GM19025 (cell line): ENCODE results near the gene MAP2K1.
"Not testable (repeated sequence)": the region's sequence is repeated elsewhere in the genome, so short reads cannot be mapped to it uniquely, and the experiment has no call there.

Experiments used
- ATAC-seq: cut with Tn5 transposase; IDR thresholded peaks from one replicate; pipeline ENCODE4 v1.9.1; 2021; ENCODE audit warnings: mild to moderate bottlenecking, low read depth, moderate library complexity; ENCODE audit not compliant: unreplicated experiment

Gene MAP2K1

DNA sequence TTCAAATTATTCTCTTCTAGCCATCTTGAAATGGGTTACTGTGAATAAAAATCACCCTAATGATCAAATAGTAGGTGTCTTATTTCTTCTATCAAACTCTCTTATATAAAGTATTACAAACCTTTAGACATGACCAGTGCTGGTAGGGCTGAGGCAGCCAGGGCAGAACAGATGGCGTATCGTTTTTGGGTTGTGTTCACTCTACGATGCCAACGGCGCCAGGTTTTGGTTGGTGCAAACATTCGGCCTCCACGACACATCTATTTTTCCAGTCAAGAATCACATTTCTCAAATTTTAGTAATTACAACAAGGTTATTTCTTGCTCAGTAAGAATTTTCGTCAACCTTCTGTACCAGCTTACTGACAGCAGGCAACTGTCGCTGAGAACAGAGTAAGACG is 115.8 kb downstream of the MAP2K1 start:
- ATAC-seq = no peak

DNA sequence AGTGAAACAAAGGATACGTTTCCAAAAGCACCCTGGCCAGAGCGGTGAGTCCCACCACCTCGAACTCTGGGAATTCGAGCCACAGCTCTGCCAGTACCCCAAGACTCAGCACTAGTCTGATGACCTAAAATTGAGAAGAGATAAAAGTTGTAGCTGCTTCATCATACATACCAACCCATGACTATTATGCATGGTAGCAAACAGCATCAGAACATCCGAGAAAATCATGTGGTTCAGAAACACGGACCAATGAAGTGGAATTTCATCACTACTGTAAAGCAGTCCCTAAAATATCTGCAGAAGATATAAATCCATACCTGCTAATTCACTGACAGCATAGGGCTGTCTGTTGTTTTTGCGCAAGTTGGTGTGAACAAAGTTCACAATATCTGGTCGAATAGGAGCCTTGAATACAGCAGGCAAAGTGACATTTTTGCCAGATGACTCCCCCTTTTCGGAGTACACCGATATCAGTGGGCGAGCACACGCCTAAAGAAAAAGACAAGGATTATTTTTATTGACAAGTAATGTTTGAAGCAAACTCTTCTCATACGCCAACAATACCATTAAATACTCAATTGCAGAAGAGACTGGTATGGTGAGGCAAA is 116.4 kb downstream of the MAP2K1 start:
- not testable (repeated sequence) for ATAC-seq

GRCh38 chr15:66503780-66504562 is 117.3 kb downstream of the MAP2K1 start:
- no peak for ATAC-seq

DNA sequence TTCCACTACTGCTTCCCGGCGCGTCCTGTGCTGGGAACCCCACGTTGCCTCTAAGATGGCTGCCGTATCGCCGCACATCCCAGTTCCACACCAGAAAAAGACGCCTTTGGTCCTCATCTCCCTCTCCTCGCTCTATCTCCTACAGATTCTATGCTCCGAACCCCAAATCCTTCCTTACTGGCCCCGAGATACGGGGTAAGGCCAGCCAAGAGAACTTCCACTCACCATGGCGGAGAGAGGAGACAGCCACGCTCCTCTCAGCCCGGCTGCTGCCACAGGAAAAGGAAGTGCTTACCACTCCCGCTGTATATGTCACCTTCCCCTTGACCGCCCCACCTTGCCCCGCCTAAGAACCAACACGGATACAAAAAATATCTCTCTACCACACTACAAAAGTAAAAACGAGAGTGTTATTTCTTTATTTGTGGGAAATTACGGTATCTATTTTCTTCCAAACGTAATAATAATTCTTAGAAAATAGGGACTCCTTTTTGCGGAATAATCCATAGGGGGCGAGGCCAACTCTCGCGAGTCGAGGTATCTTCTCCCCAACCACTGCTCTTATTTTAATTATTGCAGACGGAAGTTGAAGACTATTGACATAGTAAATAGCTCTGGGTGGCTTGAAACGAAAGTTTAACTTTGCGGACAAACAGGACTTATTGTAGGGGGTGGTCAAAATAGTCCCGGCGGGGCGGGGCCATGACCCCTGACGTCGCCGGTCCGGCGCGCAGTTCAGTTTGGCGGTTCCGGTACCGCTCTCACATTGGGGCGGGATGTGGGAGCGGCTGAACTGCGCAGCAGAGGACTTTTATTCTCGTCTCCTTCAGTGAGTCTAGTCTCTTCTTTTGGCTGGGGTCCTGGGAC is 118.1 kb downstream of the MAP2K1 start, which contains the start of the genes RPL4 and ZWILCH:
RPL4 (minus strand) TSS at position 293 of the 867 bp plus-strand sequence; CDS start at position 228, 65 bp downstream.
ZWILCH (plus strand) TSS at position 764 of the 867 bp plus-strand sequence; CDS start at position 777, 13 bp downstream.
- peak; percentile 66 for ATAC-seq

DNA sequence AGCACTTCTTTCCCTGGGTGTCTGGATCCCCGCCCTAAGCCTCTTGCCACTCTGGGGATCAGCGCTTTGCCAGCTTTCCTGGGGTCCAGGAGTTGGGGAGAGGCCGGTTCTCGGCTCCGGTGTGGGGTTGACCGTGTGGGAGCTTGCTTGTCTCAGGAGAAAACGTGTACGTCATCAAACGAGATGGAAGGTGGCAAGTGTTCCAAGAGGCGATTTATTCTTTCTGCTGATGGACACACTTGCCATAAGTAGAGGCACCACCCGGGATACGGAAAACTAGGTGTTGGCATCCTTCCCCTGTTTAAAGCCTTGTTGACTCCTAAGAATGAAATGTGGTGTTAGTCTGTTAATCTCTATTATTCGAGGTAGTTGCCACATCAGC is 118.7 kb downstream of the MAP2K1 start:
- ATAC-seq = no peak

DNA sequence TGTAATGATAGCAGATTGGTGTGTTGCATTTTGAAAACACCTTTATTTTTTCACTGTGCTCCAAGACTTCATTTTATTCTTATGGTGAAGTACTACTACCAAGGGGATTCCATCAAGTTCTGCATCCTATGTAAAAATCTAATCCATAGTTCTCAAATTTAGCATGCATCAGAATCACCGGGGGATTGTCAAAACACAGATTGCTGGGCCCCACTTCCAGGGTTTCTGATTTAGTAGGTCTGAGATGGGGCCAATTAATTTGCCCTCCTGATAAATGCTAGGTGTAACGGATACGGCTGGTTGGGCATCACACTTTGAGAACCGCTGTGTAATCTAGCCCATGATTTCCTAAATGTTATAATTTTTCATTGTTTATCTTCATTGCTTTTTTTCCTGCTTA is 119.1 kb downstream of the MAP2K1 start:
- no peak for ATAC-seq

DNA sequence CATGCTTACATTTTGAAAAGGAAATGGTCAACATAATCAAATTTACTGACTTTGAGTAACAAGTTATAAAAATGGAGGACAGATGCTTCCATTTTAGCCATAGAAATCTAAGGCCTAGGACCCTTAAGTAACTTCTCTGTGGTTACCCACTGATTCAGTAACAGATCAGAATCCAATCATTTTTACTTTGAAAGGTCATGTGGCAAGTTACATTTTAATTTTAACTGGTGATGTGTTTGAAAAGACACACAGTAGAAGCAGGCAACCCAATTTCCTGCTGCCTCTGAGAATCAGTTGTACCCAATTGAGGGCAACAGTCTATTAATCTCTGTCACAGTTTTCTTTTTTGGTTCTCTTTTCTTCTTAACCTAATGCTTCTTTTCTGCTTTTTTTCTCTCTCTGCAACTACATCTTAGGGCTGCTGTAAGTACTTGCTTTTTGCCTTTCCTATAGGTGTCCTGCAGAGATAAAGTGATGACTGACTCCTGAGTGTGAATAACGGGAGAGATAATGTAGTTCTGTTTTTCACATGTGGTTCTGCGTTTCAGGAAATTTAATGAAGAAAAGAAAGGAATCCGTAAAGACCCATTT is 121.7 kb downstream of the MAP2K1 start:
- no peak for ATAC-seq

DNA sequence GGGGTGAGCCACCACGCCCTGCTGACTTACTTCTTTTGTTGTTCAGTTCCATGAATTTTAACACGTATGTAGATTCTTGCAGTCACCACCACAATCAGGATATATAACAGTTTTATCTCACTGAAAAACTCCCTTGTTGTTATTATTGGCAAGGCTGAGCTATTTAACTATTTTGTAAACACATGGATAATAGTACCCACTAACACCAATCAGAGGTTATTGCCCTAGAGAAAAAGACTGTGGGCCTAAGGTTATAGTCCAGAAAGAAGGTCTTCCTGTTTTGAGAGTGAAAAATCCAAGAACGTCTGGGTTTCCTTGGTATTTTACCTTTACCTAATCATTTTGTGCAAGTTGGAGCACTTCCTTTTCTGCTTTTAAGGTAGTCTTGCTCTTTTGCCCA is 127.9 kb downstream of the MAP2K1 start:
- no peak for ATAC-seq

GRCh38 chr15:66515901-66516322 is 129.2 kb downstream of the MAP2K1 start:
- no peak for ATAC-seq

DNA sequence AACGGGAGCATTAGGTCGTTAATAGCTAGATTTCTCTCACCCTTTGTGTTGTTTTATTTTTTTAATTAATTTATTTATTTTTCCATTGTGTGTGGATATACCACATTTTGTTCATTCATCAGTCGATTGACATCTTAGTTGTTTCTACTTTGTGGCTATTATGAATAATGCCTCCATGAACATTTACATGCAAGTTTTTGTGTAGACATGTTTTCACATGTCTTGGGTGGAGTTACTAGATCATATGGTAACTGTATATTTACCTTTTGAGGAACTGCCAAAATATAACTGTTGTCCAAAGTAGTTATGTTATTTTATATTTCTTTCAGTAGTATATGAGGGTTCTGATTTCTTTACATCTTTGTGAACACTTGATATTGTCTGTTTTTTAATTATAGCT is 137.2 kb downstream of the MAP2K1 start:
- ATAC-seq = no peak

- no peak for ATAC-seq
Measured at GRCh38 chr15:66524838-66525237, 138.1 kb downstream of the MAP2K1 start.

DNA sequence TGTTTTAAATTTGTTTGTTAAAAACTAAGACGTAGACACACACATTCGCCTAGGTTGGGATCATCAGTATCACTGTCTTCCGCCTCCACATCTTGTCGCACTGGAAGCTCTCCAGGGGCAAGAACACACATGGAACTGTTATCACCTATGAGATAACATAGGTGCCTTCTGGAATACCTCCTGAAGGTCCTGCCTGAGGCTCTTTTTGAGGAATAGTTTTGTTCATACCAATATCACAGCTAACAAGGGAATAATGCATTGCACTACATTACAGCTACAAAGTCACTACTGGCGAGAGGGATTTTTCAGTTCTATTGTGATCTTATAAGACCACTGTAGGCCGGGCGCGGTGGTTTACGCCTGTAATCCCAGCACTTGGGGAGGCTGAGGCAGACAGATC is 148.3 kb downstream of the MAP2K1 start:
- ATAC-seq = no peak
